NCI-H460 (cell line): Measurements from ENCODE around the gene CTNNA3. TPM values are rescaled to one million over a fixed set of nuclear protein-coding genes. Genes with fewer than 3 reads are reported as not detected.

ENCODE experiments used
- DNase-seq: peaks from one replicate; pipeline ENCODE4 v3.0.0-alpha.2; 2016; ENCODE audit warnings: low read depth; ENCODE audit errors: extremely low read depth
- total RNA-seq: library from RNA; depleted of rRNA; stranded (reverse); fragments of >200 nt; shearing (Covaris generic); gene quantifications from 2 replicates; pipeline ENCODE4 v1.2.3, GENCODE V29; 2014

Gene CTNNA3
- total RNA-seq, 1 experiment from 2014 or later = 0.47 TPM

- no peak for DNase-seq
Observed at GRCh38 chr10:66788178-66788987, 907.6 kb downstream of the CTNNA3 start.

- peak; percentile 27 for DNase-seq
Observed at GRCh38 chr10:66786709-66787108, 909.3 kb downstream of the CTNNA3 start.

- no peak for DNase-seq
Observed at GRCh38 chr10:66784770-66785169, 911.2 kb downstream of the CTNNA3 start.

GRCh38 chr10:66783316-66783715 lies 912.7 kb downstream of the CTNNA3 start:
- no peak for DNase-seq

GRCh38 chr10:66782776-66783175 lies 913.2 kb downstream of the CTNNA3 start:
- no peak for DNase-seq

- no peak for DNase-seq
Observed at GRCh38 chr10:66782144-66782543, 913.9 kb downstream of the CTNNA3 start.

- DNase-seq = no peak
Observed at GRCh38 chr10:66780796-66781195, 915.2 kb downstream of the CTNNA3 start.

- DNase-seq = no peak
Observed at GRCh38 chr10:66778351-66778750, 917.6 kb downstream of the CTNNA3 start.

GRCh38 chr10:66777665-66778064 lies 918.3 kb downstream of the CTNNA3 start:
- no peak for DNase-seq

GRCh38 chr10:66773472-66773817 lies 922.5 kb downstream of the CTNNA3 start:
- DNase-seq = no peak

GRCh38 chr10:66772548-66773471 lies 923.2 kb downstream of the CTNNA3 start:
- DNase-seq = no peak

GRCh38 chr10:66767707-66768106 lies 928.3 kb downstream of the CTNNA3 start:
- DNase-seq = no peak

GRCh38 chr10:66762218-66762729 lies 933.7 kb downstream of the CTNNA3 start:
- no peak for DNase-seq

GRCh38 chr10:66760941-66761340 lies 935.1 kb downstream of the CTNNA3 start:
- no peak for DNase-seq

- no peak for DNase-seq
Observed at GRCh38 chr10:66755474-66755873, 940.5 kb downstream of the CTNNA3 start.

- DNase-seq = no peak
Observed at GRCh38 chr10:66752714-66753113, 943.3 kb downstream of the CTNNA3 start.

- no peak for DNase-seq
Observed at GRCh38 chr10:66748217-66748616, 947.8 kb downstream of the CTNNA3 start.

GRCh38 chr10:66747451-66747850 lies 948.5 kb downstream of the CTNNA3 start:
- peak; percentile 4 for DNase-seq

GRCh38 chr10:66746711-66747110 lies 949.3 kb downstream of the CTNNA3 start:
- no peak for DNase-seq

GRCh38 chr10:66746246-66746645 lies 949.7 kb downstream of the CTNNA3 start:
- no peak for DNase-seq

- no peak for DNase-seq
Observed at GRCh38 chr10:66744915-66745314, 951.1 kb downstream of the CTNNA3 start.
